Ammon's horn (tissue), 1 donor: ENCODE data around the gene AP1M2.

Source experiments
- DNase-seq: peaks from one replicate; pipeline ENCODE4 v3.0.0-alpha.2; 2016; ENCODE audit warnings: low spot score

The AP1M2 gene

DNA sequence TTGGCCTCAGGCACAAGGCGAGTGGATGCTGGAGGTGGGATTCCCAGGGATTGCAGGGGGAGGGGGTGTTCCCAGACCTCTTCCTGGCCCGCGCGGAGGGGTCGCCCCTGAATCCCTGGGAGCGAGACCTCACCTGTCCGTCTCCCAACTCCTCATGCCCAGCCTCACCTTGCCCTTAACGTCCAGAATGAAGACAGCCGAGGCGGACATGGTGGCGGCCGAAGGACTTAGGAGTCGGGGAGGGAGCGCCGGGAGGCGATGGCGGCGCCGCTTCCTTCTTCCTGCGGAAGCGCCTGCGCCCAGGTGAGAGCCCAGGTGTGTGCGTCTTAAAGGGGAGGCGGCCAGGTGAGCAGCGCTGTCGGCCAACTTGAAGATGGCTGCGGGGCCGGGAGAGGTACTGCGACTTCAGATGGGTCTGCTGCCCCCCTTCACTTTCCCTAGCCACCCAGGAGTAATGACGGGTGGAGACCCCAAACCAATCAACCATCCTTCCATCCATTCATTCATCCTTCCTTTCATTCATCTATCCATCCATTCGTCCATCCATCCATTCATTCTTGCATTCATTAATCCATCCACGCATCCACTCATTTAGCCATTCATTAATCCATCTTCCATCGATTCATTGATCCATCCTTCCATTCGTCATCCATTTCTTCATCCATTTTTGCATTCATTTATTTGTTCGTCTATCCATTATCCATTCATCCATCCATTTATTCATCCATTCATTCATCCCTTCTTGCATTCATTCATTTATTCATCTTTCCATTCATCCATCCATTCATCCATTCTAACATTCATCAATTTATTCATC is at the start of gene AP1M2:
TSS of gene AP1M2 (minus strand) at position 291 of the 817 bp plus-strand sequence. CDS start at position 210, 81 bp downstream.
- DNase-seq: no peak

DNA sequence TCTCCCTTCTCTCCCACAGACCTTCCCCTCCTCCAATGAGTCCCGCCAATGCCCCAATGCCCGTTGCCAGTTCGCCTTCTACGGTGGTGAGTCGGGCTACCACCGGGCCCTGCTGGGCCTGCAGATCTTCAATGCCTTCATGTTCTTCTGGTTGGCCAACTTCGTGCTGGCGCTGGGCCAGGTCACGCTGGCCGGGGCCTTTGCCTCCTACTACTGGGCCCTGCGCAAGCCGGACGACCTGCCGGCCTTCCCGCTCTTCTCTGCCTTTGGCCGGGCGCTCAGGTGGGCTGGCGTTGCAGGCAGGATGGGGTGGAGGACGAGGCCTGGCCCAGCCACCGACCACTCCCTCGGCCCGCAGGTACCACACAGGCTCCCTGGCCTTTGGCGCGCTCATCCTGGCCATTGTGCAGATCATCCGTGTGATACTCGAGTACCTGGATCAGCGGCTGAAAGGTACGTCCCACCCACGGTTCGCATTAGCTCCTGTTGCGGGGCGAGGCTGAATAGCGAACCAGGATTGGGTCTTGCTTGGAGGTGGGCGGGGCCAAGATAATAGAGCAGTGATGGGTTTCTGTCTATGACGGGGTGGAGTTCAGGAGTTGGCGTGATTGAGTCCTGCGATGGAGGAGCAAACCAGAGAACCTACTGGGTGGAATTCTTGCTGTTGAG is 49.3 kb upstream of the AP1M2 start:
- no peak for DNase-seq

DNA sequence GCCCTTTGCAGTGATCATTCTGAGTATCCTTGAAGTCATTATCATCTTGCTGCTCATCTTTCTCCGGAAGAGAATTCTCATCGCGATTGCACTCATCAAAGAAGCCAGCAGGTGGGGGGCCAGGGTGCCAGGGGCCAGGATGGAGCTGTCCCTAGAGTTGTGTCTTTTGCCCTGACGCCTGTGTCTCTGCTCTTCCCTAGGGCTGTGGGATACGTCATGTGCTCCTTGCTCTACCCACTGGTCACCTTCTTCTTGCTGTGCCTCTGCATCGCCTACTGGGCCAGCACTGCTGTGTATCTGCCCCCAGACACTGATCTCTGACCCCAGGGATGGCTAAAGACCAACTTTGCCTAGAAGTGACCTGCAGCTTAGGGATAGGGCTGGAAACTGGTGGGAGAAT is 47.9 kb upstream of the AP1M2 start:
- DNase-seq: no peak

DNA sequence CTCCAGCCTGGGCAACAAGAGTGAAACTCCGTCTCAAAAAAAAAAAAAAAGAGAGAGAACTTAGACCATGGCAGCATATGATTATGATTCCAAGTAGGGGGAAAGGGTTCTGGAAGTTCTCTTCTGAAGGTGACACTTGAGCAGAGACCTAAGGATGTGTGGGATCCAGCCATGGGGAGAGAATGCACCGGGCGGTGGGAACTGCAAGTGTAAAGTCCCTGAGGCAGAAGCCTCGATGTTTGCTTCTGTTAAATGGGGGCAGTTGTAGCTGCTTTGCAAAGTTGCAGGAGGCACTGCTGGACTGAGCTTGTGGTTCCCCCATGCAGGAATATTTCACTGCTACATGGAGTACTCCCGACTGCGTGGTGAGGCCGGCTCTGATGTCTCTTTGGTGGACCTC is 47.3 kb upstream of the AP1M2 start:
- no peak for DNase-seq

GRCh38 chr19:10631874-10632273 is 44.8 kb upstream of the AP1M2 start:
- no peak for DNase-seq

GRCh38 chr19:10625762-10626138 is 38.6 kb upstream of the AP1M2 start:
- no peak for DNase-seq

DNA sequence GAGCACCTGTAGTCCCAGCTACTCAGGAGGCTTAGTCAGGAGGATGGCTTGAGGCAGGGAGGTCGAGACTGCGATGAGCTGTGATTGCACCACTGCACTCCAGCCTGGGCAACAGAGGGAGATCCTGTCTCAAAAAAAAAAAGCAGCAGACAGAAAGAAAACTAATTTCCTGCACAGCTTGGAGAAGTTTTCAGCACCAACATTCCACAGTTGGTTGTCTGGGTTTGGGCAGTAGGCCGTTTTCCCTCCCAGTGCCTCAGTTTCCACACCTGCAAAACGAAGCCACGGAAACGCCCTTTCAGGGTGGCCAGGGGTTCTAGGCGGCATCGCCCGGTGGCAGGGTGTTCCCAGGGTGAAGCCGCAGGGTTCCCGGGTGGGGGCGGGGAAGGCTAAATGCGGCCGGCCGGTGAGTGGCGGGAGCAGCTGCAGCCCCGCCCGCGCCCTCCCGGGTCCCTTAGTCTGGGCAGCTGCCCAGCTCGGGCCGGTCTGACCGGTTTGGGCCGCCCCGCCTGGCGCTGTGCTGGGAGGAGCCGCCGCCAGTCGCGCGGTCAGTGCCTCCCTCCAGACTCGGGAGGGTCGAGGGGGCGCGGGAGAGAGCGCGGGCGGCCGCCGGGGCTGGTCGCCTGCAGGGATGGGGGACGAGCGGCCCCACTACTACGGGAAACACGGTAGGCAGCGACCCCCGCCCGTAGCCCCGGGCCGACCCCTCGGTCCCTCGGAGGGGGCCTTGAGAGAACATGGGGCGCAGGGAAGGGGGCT is 38.1 kb upstream of the AP1M2 start, which contains the start of gene SLC44A2:
TSS of gene SLC44A2 (plus strand) at position 551 of the 759 bp plus-strand sequence. CDS start at position 632, 81 bp downstream.
- DNase-seq: peak; percentile 80

DNA sequence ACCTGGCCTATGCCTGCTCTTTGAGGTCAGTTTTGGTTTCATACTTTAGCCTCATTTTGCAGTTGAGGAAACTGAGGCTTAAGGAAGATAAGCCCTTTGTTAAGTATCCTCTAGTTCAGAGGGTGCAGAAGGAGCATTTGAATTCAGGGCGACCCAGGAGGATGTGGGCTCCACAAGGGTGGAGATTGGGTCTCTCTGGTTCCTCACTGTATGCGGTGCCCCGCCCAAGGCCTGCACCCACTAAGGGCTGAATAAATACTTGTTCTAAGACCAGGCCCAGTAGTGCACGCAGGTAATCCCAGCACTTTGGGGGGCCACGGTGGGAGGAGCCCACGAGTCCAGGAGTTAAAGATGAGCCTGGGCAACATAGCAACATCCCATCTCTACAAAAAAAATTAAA is 37.5 kb upstream of the AP1M2 start:
- no peak for DNase-seq

- DNase-seq: no peak
These were observed 34.9 kb upstream of the AP1M2 start for GRCh38 chr19:10621966-10622365.

DNA sequence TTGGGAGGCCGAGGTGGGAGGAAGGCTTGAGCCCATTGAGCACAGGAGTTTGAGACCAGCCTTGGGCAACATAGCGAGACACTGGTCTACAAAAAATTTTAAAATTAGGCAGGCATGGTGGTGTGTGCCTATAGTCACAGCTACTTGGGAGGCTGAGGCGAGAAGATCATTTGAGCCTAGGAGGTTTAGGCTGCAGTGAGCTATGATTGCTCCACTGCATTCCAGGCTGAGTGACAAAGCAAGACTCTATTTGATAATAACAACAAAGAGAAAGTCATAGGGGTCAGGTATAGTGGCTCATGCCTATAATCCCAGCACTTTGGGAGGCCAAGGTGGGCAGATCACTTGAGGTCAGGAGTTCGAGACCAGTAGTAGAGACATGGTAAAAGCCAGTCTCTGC is 33.7 kb upstream of the AP1M2 start:
- no peak for DNase-seq

DNA sequence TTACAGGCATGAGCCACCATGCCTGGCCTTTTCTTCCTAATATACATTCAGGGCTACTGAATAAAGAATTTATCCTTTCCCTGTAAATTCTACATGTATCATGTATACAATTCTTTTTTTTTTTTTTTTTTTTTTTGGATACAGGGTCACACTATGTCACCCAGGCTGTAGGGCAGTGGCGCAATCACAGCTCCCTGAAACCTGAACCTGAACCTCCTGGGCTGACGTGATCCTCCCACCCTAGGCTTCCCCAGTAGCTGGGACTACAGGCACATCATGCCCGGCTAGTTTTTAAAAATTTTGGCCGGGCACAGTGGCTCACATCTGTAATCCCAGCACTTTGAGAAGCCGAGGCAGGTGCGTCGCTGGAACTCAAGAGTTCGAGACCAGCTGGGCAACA is 31.7 kb upstream of the AP1M2 start:
- no peak for DNase-seq

- DNase-seq: no peak
These were observed 30.5 kb upstream of the AP1M2 start for GRCh38 chr19:10617409-10618121.

GRCh38 chr19:10615429-10616023 is 28.4 kb upstream of the AP1M2 start:
- no peak for DNase-seq

- DNase-seq: peak; percentile 83
These were observed 25.5 kb upstream of the AP1M2 start for GRCh38 chr19:10612499-10613119.

DNA sequence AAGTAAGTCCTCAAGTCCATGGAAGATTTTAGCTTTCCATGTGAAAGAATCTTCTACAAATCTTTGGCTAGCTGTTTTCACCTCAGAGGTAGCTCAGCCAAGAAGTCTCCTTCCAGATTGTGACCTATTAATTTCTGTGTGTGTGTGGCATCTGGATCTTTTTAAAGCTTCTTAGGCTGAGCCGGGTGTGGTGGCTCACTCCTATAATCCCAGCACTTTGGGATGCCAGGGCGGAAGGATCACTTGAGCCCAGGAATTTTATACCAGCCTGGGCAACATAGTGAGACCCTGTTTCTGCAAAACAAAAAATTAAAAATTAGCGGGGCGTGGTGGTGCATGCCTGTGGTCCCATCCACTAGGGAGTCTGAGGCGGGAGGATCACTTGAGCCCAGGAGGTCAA is 24.8 kb upstream of the AP1M2 start:
- DNase-seq: no peak

DNA sequence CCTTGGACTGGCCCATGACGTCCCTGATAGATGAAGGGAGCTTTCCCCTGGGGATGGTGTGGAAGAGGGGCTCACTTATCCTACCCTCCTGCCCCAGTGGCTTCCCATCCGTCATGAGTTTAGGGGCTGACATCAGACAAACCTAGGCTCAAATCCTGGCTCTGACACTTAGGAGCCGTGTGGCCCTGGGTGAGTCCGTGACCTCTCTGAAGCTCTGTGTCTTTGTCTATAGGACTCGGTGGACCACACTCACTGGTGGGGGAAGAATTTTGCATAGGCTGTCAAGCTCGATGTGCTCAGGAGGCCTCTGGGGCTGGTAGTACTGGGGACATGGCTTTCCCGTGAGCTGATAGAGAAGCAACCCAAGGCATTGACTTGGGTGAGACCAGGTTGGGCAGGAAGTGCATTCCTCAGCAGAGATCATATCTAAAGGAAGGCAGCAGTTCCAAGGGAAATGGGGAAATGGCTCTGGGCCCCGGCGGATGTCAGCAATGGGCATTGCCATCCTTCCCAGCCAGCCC is 17.4 kb upstream of the AP1M2 start:
- DNase-seq: no peak

DNA sequence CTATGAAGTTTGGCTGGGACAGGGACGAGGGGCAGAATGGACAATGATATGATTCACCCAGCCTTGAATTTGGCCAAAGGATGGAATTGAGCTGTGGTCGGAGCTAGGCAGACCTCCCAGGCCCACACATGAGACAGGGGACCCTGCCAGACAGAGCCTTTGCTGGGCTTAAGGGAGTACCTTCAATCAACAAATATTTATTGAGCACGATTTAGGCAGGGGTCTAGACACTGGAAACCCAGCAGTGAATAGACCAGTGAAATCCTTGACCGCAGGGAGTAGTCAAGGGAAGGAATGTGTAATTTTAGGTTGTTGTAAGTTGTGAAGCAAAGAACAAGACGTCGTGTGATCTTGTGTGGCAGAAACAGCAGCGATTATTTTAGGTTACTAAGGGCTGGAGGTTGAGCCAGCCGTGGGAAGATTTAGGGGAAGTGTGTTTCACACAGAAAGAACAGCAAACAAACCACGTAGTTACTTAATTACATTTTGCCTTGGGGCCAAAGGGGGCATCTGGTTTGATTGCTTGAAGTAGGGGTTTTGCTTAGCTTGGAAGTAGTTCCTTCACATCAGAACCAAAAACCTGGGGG is 16.9 kb upstream of the AP1M2 start:
- DNase-seq: peak; percentile 45

DNA sequence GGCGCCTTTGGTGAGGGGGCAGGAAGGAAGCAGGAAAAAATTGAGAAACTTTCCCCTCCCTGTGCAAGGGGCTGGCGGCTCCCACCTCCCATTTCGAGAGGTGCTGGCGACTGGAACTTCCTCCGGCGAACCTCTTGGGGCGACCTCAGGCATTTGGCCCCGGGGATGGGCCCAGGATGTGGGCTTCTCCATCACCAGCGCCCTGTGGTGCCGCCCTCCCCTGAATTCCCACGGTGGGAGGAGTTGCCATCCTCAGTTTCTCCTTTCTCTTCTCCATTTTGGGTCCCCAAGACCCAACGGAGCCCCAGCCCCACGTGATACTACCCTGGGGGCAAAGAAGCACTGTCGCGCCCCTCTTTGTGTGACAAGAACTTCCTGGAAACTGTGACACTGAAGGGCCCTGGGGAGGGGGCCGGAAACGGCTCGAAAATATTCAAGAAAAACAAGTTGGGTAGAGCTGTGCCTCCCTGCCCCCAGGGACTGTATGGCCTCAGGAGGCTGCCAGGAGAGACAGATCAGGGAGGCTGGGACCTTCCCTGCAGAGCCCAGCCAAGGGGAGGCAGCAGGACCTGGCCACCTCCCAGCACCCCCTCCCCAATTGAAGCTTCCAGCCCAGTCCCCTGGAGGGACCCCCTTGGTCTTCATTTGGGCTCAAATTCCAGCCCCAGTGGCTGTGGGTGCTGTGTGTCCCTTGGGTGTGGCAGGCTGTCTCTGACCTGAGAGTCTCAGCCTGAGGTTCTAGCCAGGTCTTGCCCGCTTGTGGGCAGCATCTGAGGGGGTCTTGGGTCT is 16.2 kb upstream of the AP1M2 start:
- DNase-seq: no peak

DNA sequence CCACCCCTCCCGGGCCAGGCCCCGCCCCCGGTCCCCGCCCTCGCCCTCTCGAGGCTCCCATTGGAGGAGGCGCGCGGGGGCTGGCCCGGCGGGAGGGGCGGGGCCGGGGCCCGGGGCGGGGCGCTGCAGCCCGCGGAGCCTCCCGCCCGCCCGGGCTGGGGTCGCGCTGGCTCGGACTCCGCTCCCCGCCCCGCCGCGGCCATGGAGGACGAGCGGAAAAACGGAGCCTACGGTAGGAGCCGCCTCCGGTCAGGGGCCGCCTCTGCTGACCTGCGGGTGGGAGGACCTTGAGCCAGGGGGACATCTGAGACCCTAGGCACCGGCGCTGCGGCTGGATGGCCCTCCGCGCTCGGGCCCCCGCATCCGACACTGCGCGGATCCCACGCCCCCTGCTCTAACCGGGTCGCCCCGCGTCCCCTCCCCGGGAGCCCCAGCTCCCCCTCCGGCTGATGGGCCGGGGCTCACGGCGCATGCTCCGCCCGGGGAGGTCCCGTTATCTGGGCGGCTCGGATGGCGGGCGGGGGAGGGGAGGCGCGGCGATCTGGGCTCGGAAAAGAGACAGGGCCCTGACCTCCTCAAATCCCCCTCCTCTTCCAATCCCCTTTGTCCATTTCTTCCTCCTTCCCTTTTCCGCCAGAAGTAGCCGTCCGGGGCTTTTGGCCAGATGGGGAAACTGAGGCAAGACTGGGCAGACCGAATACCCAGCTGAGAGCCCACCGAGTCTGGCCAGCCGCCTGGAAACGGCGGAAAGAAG is 15.4 kb upstream of the AP1M2 start:
- DNase-seq: peak; percentile 82
